Activated CD8-positive, alpha-beta memory T cell treated with anti-CD3 and anti-CD28 coated beads, Interleukin-2, amount 50 U/mL, for 1 hour (primary cell): Measurements from ENCODE around the gene RPL36AL.
"Not testable (repeated sequence)": the region's sequence is repeated elsewhere in the genome, so short reads cannot be mapped to it uniquely, and the experiment has no call there.

Experiments
- DNase-seq: peaks from one replicate; pipeline ENCODE4 v3.0.0-alpha.2; 2020; ENCODE audit errors: extremely low read depth

RPL36AL gene

GRCh38 chr14:49619273-49619672 is 1.2 kb downstream of the RPL36AL start:
- not testable (repeated sequence) for DNase-seq

- no peak for DNase-seq
Observed at GRCh38 chr14:49617852-49618519, 2.4 kb downstream of the RPL36AL start.

GRCh38 chr14:49615776-49616175 is 4.7 kb downstream of the RPL36AL start:
- DNase-seq: no peak

GRCh38 chr14:49614196-49614595 is 6.2 kb downstream of the RPL36AL start:
- DNase-seq: no peak

GRCh38 chr14:49612671-49613070 is 7.8 kb downstream of the RPL36AL start:
- DNase-seq: no peak

- DNase-seq: no peak
Observed at GRCh38 chr14:49612251-49612650, 8.2 kb downstream of the RPL36AL start.

- DNase-seq: no peak
Observed at GRCh38 chr14:49607583-49607982, 12.8 kb downstream of the RPL36AL start.

- no peak for DNase-seq
Observed at GRCh38 chr14:49598485-49599300, 21.7 kb downstream of the RPL36AL start, which contains the start of gene LRR1. Gene LRR1, plus strand, starts transcription at chr14:49598940. Its CDS starts 81 bp downstream, at chr14:49599021.

- DNase-seq: no peak
Observed at GRCh38 chr14:49598189-49598484, 22.3 kb downstream of the RPL36AL start.

- DNase-seq: no peak
Observed at GRCh38 chr14:49594347-49595091, 25.9 kb downstream of the RPL36AL start.

- DNase-seq: no peak
Observed at GRCh38 chr14:49593016-49593415, 27.4 kb downstream of the RPL36AL start.

- no peak for DNase-seq
Observed at GRCh38 chr14:49589387-49589786, 31.0 kb downstream of the RPL36AL start.

GRCh38 chr14:49586673-49587460 is 33.6 kb downstream of the RPL36AL start:
- peak; percentile 13 for DNase-seq

- peak; percentile 98 for DNase-seq
Observed at GRCh38 chr14:49585803-49586672, 34.4 kb downstream of the RPL36AL start, which contains the start of gene RPS29. Gene RPS29, minus strand, starts transcription at chr14:49586380. Its CDS starts 34 bp downstream, at chr14:49586346.

GRCh38 chr14:49584981-49585640 is 35.3 kb downstream of the RPL36AL start:
- not testable (repeated sequence) for DNase-seq

- no peak for DNase-seq
Observed at GRCh38 chr14:49584058-49584457, 36.4 kb downstream of the RPL36AL start.

- no peak for DNase-seq
Observed at GRCh38 chr14:49583629-49584028, 36.8 kb downstream of the RPL36AL start.

- no peak for DNase-seq
Observed at GRCh38 chr14:49582113-49582977, 38.1 kb downstream of the RPL36AL start.
